Measurements from ENCODE around the gene SPANXN2.
"Not testable (repeated sequence)": the region's sequence is repeated elsewhere in the genome, so short reads cannot be mapped to it uniquely, and the experiment has no call there.

The SPANXN2 gene, protein sequence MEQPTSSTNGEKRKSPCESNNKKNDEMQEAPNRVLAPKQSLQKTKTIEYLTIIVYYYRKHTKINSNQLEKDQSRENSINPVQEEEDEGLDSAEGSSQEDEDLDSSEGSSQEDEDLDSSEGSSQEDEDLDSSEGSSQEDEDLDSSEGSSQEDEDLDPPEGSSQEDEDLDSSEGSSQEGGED

DNA sequence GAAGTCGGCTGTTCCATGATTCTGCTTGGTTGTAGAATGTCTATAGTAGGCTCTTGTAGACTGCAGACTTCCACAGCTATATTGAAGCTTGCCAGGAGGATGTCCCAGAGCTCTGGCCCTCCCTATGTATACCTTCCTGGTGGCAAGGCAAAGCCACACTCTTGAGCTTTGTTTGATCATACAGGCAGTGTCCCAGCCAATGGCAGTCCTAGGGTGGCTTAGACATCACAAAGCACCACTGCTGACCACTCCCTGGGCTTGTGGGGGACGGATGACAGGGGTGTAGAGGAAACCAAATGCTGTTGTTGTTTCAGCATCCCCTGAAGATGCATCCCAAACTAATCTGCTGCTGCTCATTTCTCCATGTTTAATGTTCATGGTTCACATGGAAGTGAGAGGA lies at the start of gene SPANXN2:
TSS of gene SPANXN2 (minus strand) at position 101 of the 400 bp plus-strand sequence. CDS start at position 17, 84 bp downstream.
- H3K27ac Mint-ChIP-seq, H3K36me3 Mint-ChIP-seq, H3K4me1 Mint-ChIP-seq, H3K4me3 Mint-ChIP-seq, H3K27me3 Mint-ChIP-seq: not testable (repeated sequence)
- H3K9me3 Mint-ChIP-seq: peaks cover 14% of the 10 kb centered on the region

DNA sequence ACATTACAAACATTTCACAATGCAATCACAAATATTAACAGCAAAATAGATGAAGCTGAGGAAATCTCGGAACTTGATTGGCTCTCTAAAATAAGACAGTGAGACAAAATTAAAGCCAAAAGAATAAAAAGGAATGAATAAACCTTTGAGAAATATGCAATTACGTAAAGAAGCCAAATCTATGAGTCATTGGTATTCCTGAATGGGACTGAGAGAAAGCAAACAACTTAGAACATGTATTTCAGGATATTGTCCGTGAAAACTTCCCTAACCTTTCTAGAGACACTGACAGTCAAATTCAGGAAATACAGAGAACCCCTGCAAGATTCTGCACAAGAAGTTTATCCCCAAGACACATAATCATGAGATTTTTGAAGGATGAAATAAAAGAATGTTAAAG lies 48.4 kb upstream of the SPANXN2 start:
- Mint-ChIP-seq H3K27me3 (no peaks in the 10 kb centered on the region), H3K4me3 (no peak overlapping the region), H3K4me1 (no peaks in the 10 kb centered on the region), H3K9me3 (no peaks in the 10 kb centered on the region), H3K36me3 (no peaks in the 10 kb centered on the region), H3K27ac (no peak overlapping the region)

DNA sequence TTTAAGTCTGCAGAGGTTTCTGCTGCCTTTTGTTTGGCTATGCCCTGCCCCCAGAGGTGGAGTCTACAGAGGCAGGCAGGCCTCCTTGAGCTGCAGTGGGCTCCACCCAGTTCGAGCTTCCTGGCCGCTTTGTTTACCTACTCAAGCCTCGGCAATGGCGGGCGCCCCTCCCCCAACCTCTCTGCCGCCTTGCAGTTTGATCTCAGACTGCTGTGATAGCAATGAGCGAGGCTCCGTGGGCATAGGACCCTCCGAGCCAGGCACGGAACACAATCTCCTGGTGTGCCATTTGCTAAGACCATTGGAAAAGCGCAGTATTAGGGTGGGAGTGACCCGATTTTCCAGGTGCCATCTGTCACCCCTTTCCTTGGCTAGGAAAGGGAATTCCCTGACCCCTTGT lies 47.2 kb upstream of the SPANXN2 start:
- H3K9me3 Mint-ChIP-seq, H3K27me3 Mint-ChIP-seq, H3K4me1 Mint-ChIP-seq, H3K36me3 Mint-ChIP-seq, H3K4me3 Mint-ChIP-seq, H3K27ac Mint-ChIP-seq: not testable (repeated sequence)

DNA sequence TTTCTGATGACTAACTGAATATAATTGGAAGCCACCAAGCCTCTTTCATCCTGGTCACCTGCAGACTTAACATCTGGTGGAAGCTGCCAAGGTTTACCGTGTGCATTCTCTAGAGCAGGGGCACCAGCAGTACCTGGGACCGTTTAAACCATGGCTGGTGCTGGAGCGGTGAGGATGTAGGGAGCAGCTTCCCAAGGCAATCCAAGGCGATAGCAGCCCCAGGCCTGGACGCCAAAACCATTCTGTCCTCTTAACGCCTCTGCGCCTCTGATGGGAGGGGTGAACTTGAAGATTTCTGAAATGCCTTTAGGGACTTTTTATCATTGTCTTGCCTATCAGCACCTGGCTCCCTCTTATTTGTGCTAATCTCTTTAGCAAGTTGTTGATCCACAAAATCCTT lies 37.3 kb upstream of the SPANXN2 start:
- H3K27ac Mint-ChIP-seq: no peak overlapping the region
- H3K4me3 Mint-ChIP-seq: no peak overlapping the region
- no peaks in the 10 kb centered on the region for H3K9me3 Mint-ChIP-seq
- no peaks in the 10 kb centered on the region for H3K36me3 Mint-ChIP-seq
- H3K4me1 Mint-ChIP-seq: no peaks in the 10 kb centered on the region
- no peaks in the 10 kb centered on the region for H3K27me3 Mint-ChIP-seq

DNA sequence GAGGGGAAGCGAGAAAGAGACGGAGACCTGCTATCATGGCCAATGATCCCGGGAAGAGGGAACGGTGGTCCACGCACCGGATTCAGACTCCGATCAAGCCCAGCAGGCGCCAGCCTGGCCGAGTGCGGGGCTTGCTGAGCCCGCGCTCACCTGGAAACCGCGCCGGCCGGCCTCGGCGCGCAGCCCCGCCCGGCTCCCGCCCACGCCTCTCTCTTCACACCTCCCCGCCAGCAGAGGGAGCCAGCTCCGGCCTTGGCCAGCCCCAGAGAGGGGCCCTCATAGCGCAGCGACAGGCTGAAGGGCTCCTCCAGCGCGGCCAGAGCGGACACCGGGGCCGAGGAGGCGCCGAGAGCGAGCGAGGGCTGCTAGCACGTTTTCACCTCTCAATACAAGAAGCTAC lies 36.8 kb upstream of the SPANXN2 start:
- H3K27me3 Mint-ChIP-seq: no peaks in the 10 kb centered on the region
- H3K36me3 Mint-ChIP-seq: no peaks in the 10 kb centered on the region
- no peaks in the 10 kb centered on the region for H3K9me3 Mint-ChIP-seq
- H3K27ac Mint-ChIP-seq: no peak overlapping the region
- no peaks in the 10 kb centered on the region for H3K4me1 Mint-ChIP-seq
- H3K4me3 Mint-ChIP-seq: no peak overlapping the region

DNA sequence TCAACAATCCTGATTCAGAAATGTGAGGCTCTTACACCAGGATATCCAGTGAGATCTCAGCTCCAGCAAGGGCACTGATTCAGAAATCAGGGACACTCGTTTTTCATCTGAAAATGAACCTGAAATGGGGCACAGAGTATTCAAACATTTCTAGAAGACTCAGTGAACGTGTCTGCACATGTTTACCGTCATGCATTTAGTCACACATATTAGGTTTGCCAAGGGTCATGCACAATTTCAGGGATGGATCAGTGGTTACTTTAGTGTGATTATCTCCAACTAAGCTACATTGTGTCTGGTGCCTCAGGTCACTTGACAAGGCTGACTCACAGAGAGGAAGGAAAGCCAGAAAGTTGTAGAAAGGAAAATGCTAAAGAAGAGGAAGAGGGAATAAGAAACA lies 33.6 kb upstream of the SPANXN2 start:
- H3K36me3 Mint-ChIP-seq: no peaks in the 10 kb centered on the region
- H3K27me3 Mint-ChIP-seq: no peaks in the 10 kb centered on the region
- no peak overlapping the region for H3K4me3 Mint-ChIP-seq
- no peaks in the 10 kb centered on the region for H3K9me3 Mint-ChIP-seq
- no peaks in the 10 kb centered on the region for H3K4me1 Mint-ChIP-seq
- no peak overlapping the region for H3K27ac Mint-ChIP-seq

DNA sequence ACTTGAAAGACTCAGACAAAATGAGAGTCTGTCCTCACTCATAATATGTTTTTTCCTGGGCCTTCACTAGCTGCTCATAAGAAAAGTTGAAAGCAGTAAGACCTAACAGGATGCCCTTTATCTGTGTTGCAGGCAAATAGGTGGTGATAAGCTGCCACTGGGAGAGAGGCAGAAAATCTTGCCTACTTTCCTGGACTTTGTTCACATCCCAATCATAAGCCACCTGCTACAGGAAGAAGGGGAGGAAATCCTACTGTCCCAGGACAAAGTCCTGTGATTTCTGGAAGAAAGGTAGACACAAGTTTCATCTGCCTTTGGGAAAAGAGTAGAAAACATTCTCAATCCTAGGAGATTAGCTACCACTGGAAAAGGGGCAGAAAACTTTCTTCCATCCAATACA lies 13.3 kb upstream of the SPANXN2 start:
- Mint-ChIP-seq H3K27me3 (no peaks in the 10 kb centered on the region), H3K4me3 (no peak overlapping the region), H3K36me3 (no peaks in the 10 kb centered on the region), H3K9me3 (no peaks in the 10 kb centered on the region), H3K4me1 (no peaks in the 10 kb centered on the region), H3K27ac (no peak overlapping the region)

DNA sequence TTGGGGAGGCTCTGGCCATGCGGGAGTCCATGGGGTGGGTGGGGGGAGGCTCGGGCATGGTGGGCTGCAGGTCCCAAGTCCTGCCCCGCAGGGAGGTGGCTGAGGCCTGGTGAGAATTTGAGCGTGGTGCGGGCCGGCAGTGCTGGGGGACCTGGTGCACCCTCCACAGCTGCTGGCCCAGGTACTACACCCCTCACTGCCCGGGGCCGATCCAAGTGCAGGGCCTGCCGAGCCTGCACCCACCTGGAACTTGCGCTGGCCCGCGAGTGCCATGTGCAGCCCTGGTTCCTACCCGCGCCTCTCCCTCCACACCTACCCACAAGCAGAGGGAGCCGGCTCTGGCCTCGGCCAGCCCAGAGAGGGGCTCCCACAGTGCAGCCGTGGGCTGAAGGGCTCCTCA lies 5.7 kb upstream of the SPANXN2 start:
- Mint-ChIP-seq H3K27ac (no peak overlapping the region), H3K4me1 (no peaks in the 10 kb centered on the region), H3K36me3 (no peaks in the 10 kb centered on the region), H3K9me3 (no peaks in the 10 kb centered on the region), H3K4me3 (no peak overlapping the region), H3K27me3 (no peaks in the 10 kb centered on the region)

DNA sequence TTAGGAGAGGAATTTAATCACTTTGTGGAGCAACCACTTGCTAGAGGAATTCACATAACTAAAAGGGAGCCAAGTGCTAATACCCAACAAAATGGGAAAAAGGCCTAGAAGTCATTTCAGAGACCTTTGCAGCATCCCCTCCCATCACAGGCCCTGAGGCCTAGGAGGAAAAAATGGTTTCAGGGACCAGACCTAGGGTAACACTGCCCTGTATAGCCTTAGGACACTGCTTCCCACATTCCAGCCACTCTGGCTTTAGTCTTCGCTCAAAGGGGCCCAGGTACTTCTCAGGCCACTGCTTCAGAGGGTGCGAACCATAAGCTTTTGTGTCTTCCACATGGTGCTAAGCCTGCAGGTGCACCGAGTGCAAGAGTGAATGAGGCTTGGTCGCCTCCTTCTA lies 19.1 kb downstream of the SPANXN2 start:
- Mint-ChIP-seq H3K9me3 (peaks cover 5% of the 10 kb centered on the region), H3K27me3 (no peaks in the 10 kb centered on the region), H3K4me1 (no peaks in the 10 kb centered on the region), H3K4me3 (no peak overlapping the region), H3K36me3 (no peaks in the 10 kb centered on the region), H3K27ac (no peak overlapping the region)

DNA sequence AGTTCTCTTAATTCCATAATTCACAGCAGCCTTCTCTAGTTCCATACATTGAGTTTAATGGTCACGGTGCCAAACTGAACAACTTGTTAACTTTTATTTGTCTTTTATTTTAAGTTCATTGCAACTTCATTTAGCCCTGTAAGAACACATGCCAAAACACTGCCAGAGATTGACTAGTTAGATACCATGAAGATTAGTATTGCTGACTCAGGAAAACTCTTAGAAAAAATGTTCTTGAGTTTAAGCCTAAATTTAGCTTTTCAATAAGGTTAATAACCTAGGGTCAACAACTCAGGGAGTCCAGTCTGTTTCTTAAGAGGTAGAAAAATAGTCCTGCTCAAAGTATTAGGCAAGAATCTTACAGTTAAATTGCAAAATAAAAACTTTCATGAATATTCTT lies 25.7 kb downstream of the SPANXN2 start:
- no peak overlapping the region for H3K4me3 Mint-ChIP-seq
- no peak overlapping the region for H3K27ac Mint-ChIP-seq
- H3K4me1 Mint-ChIP-seq: no peaks in the 10 kb centered on the region
- peaks cover 2% of the 10 kb centered on the region for H3K27me3 Mint-ChIP-seq
- no peaks in the 10 kb centered on the region for H3K36me3 Mint-ChIP-seq
- no peaks in the 10 kb centered on the region for H3K9me3 Mint-ChIP-seq

DNA sequence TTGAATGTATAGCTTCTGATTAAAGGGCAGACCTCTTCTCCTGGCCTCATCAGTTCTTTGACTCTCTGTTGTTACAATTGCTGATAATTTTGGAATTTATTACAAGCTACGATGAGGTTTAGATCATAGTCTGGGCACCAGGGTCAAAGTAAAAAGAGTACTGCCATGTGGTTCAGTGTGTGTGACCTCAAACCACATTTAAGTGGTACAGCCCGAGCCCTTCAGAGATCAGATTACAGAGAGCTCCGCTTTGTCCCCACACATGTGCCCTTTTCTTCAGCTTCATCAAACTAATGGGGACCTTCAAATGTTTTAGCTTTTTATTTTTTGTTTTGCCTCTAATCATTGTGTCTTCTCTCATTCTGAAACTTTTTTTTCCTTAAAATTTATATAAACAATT lies 37.1 kb downstream of the SPANXN2 start:
- Mint-ChIP-seq H3K4me1 (no peaks in the 10 kb centered on the region), H3K4me3 (no peak overlapping the region), H3K9me3 (no peaks in the 10 kb centered on the region), H3K27ac (no peak overlapping the region), H3K27me3 (no peaks in the 10 kb centered on the region), H3K36me3 (no peaks in the 10 kb centered on the region)

DNA sequence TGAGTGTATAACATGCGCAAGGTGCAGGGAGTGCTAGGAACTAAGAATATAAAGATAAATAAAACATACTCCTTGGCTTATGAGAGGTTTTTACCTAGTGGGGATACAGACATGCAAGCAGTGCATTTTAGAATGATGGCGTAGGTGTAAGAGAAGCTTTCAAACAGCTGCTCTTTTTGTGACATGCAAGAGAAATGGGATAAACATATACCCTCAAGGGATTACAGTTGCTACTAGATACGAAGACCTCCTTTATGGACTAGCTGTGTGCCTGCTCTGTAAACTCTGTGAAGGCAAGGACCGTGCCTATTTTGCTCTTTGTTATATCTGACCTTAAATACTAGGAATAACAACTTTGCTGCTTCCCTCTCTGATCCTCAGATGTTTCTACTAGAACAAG lies 45.6 kb downstream of the SPANXN2 start:
- no peaks in the 10 kb centered on the region for H3K9me3 Mint-ChIP-seq
- H3K27me3 Mint-ChIP-seq: no peaks in the 10 kb centered on the region
- no peak overlapping the region for H3K4me3 Mint-ChIP-seq
- H3K27ac Mint-ChIP-seq: no peak overlapping the region
- H3K4me1 Mint-ChIP-seq: no peaks in the 10 kb centered on the region
- no peaks in the 10 kb centered on the region for H3K36me3 Mint-ChIP-seq

DNA sequence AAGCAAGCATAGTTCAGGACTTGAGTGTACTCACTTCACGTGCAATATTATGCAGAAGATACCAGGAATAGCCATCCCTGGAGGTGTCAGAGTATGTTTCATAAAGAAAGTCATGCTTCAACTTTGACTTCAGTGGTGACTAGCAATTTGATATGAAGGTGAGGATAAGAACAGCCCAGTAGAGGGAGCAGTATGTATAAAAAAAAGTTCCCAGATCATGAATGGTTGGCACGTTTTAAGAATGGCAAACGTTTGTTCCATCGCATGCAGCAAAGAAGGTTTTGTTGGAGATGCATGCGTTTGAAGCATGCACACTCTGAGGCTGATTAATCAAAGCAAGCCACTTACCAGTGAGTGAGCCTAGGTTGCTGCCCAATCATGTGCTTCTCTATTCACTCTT lies 51.2 kb downstream of the SPANXN2 start:
- H3K36me3 Mint-ChIP-seq: no peaks in the 10 kb centered on the region
- no peaks in the 10 kb centered on the region for H3K27me3 Mint-ChIP-seq
- H3K4me1 Mint-ChIP-seq: no peaks in the 10 kb centered on the region
- no peak overlapping the region for H3K4me3 Mint-ChIP-seq
- H3K27ac Mint-ChIP-seq: no peak overlapping the region
- no peaks in the 10 kb centered on the region for H3K9me3 Mint-ChIP-seq

DNA sequence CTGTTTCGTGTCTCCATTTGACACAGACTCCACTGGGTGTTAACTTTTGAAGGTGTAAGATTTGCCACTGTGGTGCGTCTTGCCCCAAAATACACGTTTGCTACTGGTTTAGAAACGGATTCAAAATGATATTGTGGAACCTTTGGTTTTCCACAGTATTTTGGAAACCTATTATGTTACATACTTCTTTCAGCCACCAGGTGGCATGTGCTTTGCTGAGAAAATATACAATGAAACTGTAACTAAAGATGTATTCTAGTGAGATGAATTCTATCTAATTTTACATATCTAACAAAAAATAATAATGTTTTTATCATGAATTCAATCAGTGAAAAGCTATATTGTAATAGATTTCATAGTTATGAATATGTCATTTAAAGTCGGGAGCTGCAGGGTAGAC lies 56.2 kb downstream of the SPANXN2 start:
- Mint-ChIP-seq H3K4me3 (no peak overlapping the region), H3K9me3 (no peaks in the 10 kb centered on the region), H3K36me3 (no peaks in the 10 kb centered on the region), H3K27me3 (no peaks in the 10 kb centered on the region), H3K4me1 (no peaks in the 10 kb centered on the region), H3K27ac (no peak overlapping the region)

DNA sequence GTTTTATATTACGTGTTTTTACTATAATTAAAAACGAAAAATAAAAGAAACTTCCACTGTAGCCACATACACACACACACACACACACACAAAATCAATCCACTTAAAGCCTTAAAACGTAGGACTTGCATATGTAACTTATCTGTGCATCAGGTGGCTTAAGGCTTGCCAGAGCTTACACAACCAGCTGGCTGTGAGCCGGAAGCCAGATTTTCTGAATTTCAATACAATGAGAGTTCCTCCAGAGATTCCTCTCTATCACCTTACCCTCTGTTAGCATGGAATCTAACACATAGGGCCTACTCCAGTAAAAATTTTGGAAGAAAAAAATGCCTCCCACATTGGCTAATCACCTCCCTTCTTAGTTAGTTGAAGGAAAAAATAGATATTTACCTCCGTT lies 56.8 kb downstream of the SPANXN2 start:
- no peaks in the 10 kb centered on the region for H3K27me3 Mint-ChIP-seq
- no peak overlapping the region for H3K4me3 Mint-ChIP-seq
- no peak overlapping the region for H3K27ac Mint-ChIP-seq
- H3K9me3 Mint-ChIP-seq: no peaks in the 10 kb centered on the region
- H3K4me1 Mint-ChIP-seq: no peaks in the 10 kb centered on the region
- no peaks in the 10 kb centered on the region for H3K36me3 Mint-ChIP-seq
